GM21576 (cell line): ENCODE data around the gene NUPR2.
"Not testable (repeated sequence)": the region's sequence is repeated elsewhere in the genome, so short reads cannot be mapped to it uniquely, and the experiment has no call there.

Source experiments
- ATAC-seq: cut with Tn5 transposase; IDR thresholded peaks from one replicate; pipeline ENCODE4 v1.9.1; 2021; ENCODE audit warnings: mild to moderate bottlenecking, moderate library complexity; ENCODE audit not compliant: unreplicated experiment

The NUPR2 gene

DNA sequence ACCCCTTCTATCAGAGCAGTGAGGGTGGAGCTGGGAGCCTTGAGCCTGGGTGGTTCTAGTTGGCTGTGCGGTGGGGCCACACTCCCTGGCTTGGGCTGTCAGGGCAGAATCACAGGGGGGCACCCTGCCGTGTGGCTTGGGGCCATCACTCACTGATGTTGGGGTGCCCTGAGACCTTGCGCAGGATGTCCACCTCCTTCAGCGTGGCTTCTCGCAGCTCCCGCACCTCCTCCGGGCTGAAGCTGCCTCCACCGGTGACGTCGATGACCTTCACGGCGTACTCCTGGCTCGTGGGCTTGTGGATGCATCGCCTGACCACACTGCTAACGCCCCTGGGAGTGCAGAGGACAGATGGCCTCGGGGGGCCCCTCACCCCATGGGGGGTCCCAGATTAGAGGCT, 28.8 kb downstream of the NUPR2 start:
- no peak for ATAC-seq

DNA sequence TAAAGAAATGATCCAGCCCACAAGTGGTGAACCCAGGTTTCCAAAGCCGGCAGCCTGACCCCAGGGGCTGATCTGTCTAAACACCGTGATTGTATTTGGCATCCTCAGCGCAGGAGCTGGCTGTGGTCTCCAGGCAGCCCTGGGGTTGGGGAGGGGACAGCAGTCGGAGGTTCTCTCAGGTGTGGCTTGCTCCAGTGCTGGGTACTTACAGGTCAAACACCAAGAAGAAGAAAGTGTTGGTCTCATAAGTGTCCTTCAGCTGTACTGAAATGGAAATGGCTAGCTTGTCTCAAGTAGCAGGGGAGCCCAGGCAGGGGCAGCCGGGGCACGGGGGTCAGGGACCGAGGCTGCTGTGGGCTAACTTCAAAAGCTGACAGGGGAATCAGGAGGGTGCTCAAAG, 29.5 kb downstream of the NUPR2 start:
- ATAC-seq, result no peak

DNA sequence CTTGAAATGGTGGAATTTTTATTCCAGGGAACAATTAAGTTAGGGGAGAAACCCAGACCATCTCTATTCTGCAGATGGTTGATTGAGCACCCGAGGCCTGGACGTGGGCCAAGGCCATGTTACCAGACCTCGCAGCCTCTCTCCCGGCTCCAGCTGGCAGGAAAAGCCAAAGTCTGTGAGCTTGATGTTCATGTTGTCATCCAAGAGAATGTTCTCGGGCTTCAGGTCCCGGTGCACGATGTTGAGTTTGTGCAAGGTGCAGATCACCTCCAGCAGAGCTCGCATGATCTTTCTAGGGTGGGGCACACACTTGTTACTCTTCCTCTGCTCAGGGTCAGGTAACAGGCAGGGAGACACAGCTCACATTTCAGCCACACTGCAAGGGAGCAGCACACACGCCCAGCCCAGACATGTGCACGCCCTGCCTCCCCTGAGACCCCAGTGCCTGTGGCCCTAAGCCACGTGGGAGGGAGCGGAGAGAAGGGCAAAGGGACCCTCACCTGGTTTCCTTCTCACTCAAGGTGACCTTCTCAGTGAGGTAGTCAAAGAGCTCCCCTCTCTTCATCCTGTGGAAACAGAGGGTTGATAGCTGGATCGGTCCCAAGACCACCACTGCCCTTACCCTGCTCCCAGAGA, 32.9 kb downstream of the NUPR2 start:
- no peak for ATAC-seq

DNA sequence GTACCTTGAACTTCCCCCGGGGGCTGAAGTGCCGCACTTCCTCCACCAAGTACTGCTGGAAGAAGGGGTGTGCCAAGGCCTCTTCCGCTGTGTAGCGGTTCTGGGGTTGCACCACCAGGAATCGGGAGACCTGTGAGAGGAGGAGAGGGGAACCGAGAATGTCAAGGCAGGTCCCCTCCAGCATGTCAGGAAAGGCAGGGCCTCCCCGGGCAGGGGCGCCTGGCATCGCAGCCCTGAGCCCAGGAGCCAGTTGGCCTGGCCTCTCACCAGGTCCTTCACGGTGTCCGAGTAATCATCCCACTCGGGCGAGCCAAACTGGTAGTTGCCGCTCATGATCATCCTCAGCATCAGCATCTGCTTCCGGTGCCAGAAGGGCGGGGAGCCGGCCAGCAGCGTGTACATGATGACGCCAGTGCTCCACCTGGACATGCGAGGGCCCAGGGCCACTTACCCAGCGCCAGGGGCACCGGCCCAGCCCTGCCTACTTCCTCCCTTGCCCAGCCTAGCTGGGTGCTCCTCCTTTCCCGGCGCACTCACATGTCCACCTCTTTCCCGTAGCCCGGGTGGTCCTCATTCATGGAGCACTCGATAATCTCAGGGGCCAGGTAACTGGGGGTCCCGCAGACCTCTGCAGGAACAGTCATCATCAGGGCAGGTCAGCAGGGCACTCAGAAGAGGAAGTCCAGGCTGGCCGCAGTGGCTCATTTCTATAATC, 34.4 kb downstream of the NUPR2 start:
- no peak for ATAC-seq

DNA sequence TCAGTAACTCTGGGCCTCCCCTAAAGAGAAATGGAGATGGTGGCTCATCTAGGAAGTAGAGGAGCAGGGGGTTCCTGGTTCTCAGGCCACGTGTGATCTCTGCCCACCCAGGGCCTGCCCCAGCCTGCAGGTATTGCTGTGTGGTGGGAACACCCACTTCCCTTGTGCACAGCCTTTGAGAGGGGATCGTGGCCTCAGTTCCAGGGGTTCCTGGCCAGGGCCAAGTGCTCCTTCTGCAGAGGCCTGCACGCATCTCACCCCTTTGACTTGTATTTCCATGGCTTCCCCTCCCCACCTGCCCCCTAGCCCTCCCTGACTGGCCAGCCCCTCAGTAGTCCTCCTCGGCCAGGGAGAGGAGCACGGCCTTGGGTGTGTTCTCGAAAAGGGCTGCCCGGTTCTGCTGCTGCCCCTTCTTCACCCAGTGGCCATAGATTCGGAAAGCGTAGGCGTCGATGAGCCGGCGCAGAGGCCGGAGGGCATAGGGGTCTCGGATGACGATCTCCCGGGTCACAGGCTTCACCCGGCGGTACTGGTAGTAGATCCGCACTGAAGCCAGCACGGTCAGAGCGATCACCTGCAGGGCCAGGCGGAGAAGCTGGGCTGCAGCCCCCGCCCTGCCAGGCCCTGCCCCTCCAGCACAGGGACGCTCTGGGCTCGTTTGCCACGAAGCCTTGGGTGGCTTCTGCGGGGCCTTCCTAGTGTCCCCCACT, 35.3 kb downstream of the NUPR2 start:
- not testable (repeated sequence) for ATAC-seq

DNA sequence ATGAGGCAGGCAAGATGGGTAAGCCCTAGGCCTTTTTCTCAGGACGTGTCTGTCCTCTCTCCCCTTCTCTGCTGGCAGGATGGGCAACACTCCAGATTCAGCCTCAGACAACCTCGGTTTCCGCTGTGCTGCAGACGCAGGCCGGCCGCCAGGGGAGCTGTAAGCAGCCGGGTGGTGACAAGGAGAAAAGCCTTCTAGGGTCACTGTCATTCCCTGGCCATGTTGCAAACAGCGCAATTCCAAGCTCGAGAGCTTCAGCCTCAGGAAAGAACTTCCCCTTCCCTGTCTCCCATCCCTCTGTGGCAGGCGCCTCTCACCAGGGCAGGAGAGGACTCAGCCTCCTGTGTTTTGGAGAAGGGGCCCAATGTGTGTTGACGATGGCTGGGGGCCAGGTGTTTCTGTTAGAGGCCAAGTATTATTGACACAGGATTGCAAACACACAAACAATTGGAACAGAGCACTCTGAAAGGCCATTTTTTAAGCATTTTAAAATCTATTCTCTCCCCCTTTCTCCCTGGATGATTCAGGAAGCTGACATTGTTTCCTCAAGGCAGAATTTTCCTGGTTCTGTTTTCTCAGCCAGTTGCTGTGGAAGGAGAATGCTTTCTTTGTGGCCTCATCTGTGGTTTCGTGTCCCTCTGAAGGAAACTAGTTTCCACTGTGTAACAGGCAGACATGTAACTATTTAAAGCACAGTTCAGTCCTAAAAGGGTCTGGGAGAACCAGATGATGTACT, 36.6 kb downstream of the NUPR2 start:
- no peak for ATAC-seq

DNA sequence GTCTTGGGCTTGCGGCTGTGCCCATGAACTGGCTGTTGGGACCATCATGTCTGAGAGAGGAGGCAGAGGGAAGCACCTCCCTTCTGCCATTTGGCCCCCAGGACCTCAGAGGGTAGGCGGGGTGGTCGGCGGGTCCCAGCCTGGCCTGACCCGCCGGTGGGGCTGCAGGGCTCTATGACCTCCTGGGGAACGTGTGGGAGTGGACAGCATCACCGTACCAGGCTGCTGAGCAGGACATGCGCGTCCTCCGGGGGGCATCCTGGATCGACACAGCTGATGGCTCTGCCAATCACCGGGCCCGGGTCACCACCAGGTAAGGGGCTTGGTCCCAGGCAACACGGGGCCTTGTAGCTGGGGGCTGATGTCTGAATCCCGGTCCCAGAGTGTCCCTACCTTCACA, 38.0 kb downstream of the NUPR2 start:
- no peak for ATAC-seq

DNA sequence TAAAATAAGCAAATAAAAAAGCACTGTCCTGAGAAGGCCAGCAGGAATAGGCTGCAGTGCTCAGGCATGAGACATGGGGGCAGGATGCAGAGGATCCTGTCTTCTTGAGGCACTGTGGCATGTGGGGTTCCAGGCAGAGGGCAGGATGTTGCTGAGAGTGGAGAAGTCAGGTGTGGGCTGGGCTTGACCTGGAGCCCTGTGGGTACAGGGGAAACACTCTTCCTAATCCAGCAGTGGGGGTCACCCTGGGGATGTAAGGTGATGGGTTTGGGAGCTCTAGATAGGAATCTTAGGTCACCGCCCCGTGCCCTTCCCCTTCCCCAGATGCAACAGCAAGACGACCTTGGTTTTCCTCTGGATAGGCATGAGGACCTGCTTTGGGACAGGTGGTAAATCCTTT, 38.5 kb downstream of the NUPR2 start:
- no peak for ATAC-seq

DNA sequence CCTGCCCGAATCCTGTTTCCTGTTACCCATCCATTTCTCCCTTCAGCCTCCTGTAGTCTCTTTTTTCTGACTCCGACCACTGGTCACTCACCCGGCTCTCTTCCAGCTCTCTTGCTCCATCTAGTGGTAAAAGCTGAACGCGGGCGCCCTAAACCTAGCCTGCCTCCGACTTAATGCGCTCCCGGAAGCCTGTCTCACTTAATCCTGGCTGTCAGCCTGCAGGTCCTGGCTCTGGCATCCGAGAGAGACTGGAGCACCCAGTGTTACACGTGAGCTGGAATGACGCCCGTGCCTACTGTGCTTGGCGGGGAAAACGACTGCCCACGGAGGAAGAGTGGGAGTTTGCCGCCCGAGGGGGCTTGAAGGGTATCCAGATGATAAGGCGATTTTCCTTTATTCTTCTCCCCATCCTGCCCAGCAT, 41.8 kb downstream of the NUPR2 start:
- ATAC-seq, result peak; percentile 77

DNA sequence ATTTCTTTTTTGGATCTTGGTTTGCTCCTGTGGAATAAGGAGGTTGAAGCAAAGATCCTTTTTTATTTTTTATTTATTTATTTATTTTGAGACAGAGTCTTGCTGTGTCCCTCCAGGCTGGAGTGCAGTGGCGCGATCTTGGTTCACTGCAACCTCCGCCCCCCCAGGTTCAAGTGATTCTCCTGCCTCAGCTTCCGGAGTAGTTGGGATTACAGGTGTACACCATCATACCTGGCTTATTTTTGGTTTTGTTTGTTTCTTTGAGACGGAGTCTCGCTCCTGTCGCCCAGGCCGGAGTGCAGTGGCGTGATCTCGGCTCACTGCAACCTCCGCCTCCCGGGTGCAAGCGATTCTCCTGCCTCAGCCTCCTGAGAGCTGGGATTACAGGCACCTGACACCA, 49.8 kb downstream of the NUPR2 start:
- ATAC-seq, result not testable (repeated sequence)
